DMS114 treated with DMSO at 0.1 percent for 48 hours (cell line): ENCODE results near the gene SPPL2A.
"Not testable (repeated sequence)": the region's sequence is repeated elsewhere in the genome, so short reads cannot be mapped to it uniquely, and the experiment has no call there.

Experiments
- DNase-seq: peaks from one replicate; lab custom pipeline; 2025; ENCODE audit not compliant: unreplicated experiment; lab: John Stamatoyannopoulos, UW

The SPPL2A gene

GRCh38 chr15:50765195-50765967 lies at the start of gene SPPL2A:
TSS of gene SPPL2A (minus strand) at chr15:50765706. CDS start at chr15:50765533, 173 bp downstream.
- DNase-seq = peak; percentile 78

- DNase-seq = no peak
These were observed 49.1 kb upstream of the SPPL2A start for GRCh38 chr15:50814634-50815033.

- DNase-seq = no peak
These were observed 48.4 kb upstream of the SPPL2A start for GRCh38 chr15:50813865-50814264.

- DNase-seq = no peak
These were observed 47.6 kb upstream of the SPPL2A start for GRCh38 chr15:50813089-50813488.

- DNase-seq = not testable (repeated sequence)
These were observed 46.6 kb upstream of the SPPL2A start for GRCh38 chr15:50812181-50812506.

GRCh38 chr15:50811461-50812180 lies 46.1 kb upstream of the SPPL2A start:
- DNase-seq = not testable (repeated sequence)

- no peak for DNase-seq
These were observed 44.6 kb upstream of the SPPL2A start for GRCh38 chr15:50810128-50810527.

GRCh38 chr15:50808728-50809127 lies 43.2 kb upstream of the SPPL2A start:
- DNase-seq = no peak

- no peak for DNase-seq
These were observed 38.1 kb upstream of the SPPL2A start for GRCh38 chr15:50803479-50804180.

- DNase-seq = no peak
These were observed 35.2 kb upstream of the SPPL2A start for GRCh38 chr15:50800715-50801114.

GRCh38 chr15:50798684-50799083 lies 33.2 kb upstream of the SPPL2A start:
- DNase-seq = no peak

GRCh38 chr15:50797926-50798325 lies 32.4 kb upstream of the SPPL2A start:
- no peak for DNase-seq

GRCh38 chr15:50791486-50791885 lies 26.0 kb upstream of the SPPL2A start:
- no peak for DNase-seq

GRCh38 chr15:50790778-50791453 lies 25.4 kb upstream of the SPPL2A start:
- DNase-seq = no peak

- no peak for DNase-seq
These were observed 21.4 kb upstream of the SPPL2A start for GRCh38 chr15:50786871-50787270.

- DNase-seq = no peak
These were observed 20.9 kb upstream of the SPPL2A start for GRCh38 chr15:50786438-50786837.

GRCh38 chr15:50783895-50784294 lies 18.4 kb upstream of the SPPL2A start:
- DNase-seq = no peak

GRCh38 chr15:50783411-50783810 lies 17.9 kb upstream of the SPPL2A start:
- DNase-seq = no peak

- DNase-seq = no peak
These were observed 12.6 kb upstream of the SPPL2A start for GRCh38 chr15:50778086-50778485.

GRCh38 chr15:50777042-50777441 lies 11.5 kb upstream of the SPPL2A start:
- DNase-seq = no peak

- no peak for DNase-seq
These were observed 8.9 kb upstream of the SPPL2A start for GRCh38 chr15:50774450-50774849.
